Left kidney (tissue), 2 donors: ENCODE data around the gene FBXL17. TPM values are rescaled to one million over a fixed set of nuclear protein-coding genes. Genes with fewer than 3 reads are reported as not detected.

ENCODE experiments used
- DNase-seq: peaks from one replicate; pipeline ENCODE4 v3.0.0-alpha.2; 2013
- polyA plus RNA-seq: library from polyadenylated mRNA; unstranded; fragments of 120-200 nt; gene quantifications from one replicate; pipeline ENCODE4 v1.2.1, GENCODE V29; 2013; ENCODE audit not compliant: insufficient read length

FBXL17 gene
- polyA plus RNA-seq, 1 donor: 32.5 TPM

GRCh38 chr5:108093186-108093585 is 288.7 kb downstream of the FBXL17 start:
- no peak for DNase-seq

- no peak for DNase-seq
These were observed 291.0 kb downstream of the FBXL17 start for GRCh38 chr5:108090946-108091345.

GRCh38 chr5:108084105-108084504 is 297.8 kb downstream of the FBXL17 start:
- peak; percentile 17 for DNase-seq

GRCh38 chr5:108083232-108083631 is 298.7 kb downstream of the FBXL17 start:
- no peak for DNase-seq

GRCh38 chr5:108081707-108082106 is 300.2 kb downstream of the FBXL17 start:
- no peak for DNase-seq

- DNase-seq: no peak
These were observed 302.1 kb downstream of the FBXL17 start for GRCh38 chr5:108079753-108080152.

- no peak for DNase-seq
These were observed 303.0 kb downstream of the FBXL17 start for GRCh38 chr5:108078882-108079281.

- no peak for DNase-seq
These were observed 303.6 kb downstream of the FBXL17 start for GRCh38 chr5:108078345-108078744.

GRCh38 chr5:108074626-108075025 is 307.3 kb downstream of the FBXL17 start:
- no peak for DNase-seq

- no peak for DNase-seq
These were observed 317.6 kb downstream of the FBXL17 start for GRCh38 chr5:108064302-108064701.

GRCh38 chr5:108061941-108062340 is 320.0 kb downstream of the FBXL17 start:
- DNase-seq: no peak

GRCh38 chr5:108060340-108060739 is 321.6 kb downstream of the FBXL17 start:
- no peak for DNase-seq

GRCh38 chr5:108059334-108059733 is 322.6 kb downstream of the FBXL17 start:
- DNase-seq: no peak

- DNase-seq: no peak
These were observed 327.5 kb downstream of the FBXL17 start for GRCh38 chr5:108054349-108054748.

- DNase-seq: no peak
These were observed 334.8 kb downstream of the FBXL17 start for GRCh38 chr5:108046955-108047670.

GRCh38 chr5:108036482-108036881 is 345.4 kb downstream of the FBXL17 start:
- DNase-seq: no peak

GRCh38 chr5:108028883-108029282 is 353.0 kb downstream of the FBXL17 start:
- DNase-seq: no peak

- no peak for DNase-seq
These were observed 353.5 kb downstream of the FBXL17 start for GRCh38 chr5:108028412-108028811.

- DNase-seq: no peak
These were observed 355.9 kb downstream of the FBXL17 start for GRCh38 chr5:108025957-108026356.

GRCh38 chr5:108024986-108025385 is 356.9 kb downstream of the FBXL17 start:
- DNase-seq: no peak

- DNase-seq: no peak
These were observed 365.8 kb downstream of the FBXL17 start for GRCh38 chr5:108016101-108016500.

GRCh38 chr5:108006791-108007190 is 375.1 kb downstream of the FBXL17 start:
- DNase-seq: no peak

- DNase-seq: peak; percentile 5
These were observed 378.7 kb downstream of the FBXL17 start for GRCh38 chr5:108003178-108003577.

GRCh38 chr5:108001222-108001621 is 380.7 kb downstream of the FBXL17 start:
- DNase-seq: no peak
